ENCODE measurements around the gene ZNF618. TPM values are rescaled to one million over a fixed set of nuclear protein-coding genes. Genes with fewer than 3 reads are reported as not detected.

ZNF618 gene
- total and polyA plus RNA-seq, 2 experiments from 2014 or later = 12.1 to 22.1 TPM

GRCh38 chr9:113868501-113868900, 7.6 kb upstream of the ZNF618 start:
- H4K20me1 ChIP-seq (replicated peaks; ENCODE audit: insufficient read depth) = no peaks in the 10 kb centered on the region
- peaks cover 5% of the 10 kb centered on the region for H3K4me1 ChIP-seq (ENCODE audit: insufficient read depth)
- no peak overlapping the region for H3K27ac ChIP-seq (ENCODE audit: low read depth)
- no peaks in the 10 kb centered on the region for H3F3A ChIP-seq (replicated peaks; ENCODE audit: low read depth)
- H2AFZ ChIP-seq = no peak overlapping the region
- Mint-ChIP-seq H3K4me3 (no peak overlapping the region), H3K9me3 (no peaks in the 10 kb centered on the region), H3K36me3 (ENCODE audit: low read depth) (no peaks in the 10 kb centered on the region), H3K27ac (no peak overlapping the region), H3K27me3 (ENCODE audit: insufficient read depth, low read depth, poor library complexity) (peaks cover 2% of the 10 kb centered on the region), H3K4me1 (peaks cover 5% of the 10 kb centered on the region)
- TF ChIP-seq CREB1 (CRISPR knock-in tag; IDR thresholded peaks at IDR 0.05; ENCODE audit: low read depth) = no peak
- no peak for TF ChIP-seq STAT1 (IDR thresholded peaks at IDR 0.05; ENCODE audit: unreplicated experiment)
- TF ChIP-seq CTCF (conservative IDR thresholded peaks at IDR 0.05; ENCODE audit: low read depth in 2 of 2) = no peak
- TF ChIP-seq EZH2phosphoT487 (IDR thresholded peaks at IDR 0.05; ENCODE audit: unreplicated experiment) = no peak
- TF ChIP-seq ZNF114 (CRISPR knock-in tag; IDR thresholded peaks at IDR 0.05) = no peak
- TF ChIP-seq NANOG (IDR thresholded peaks at IDR 0.05; ENCODE audit: borderline replicate concordance) = no peak
- TF ChIP-seq POLR2AphosphoS5 (IDR thresholded peaks at IDR 0.05; ENCODE audit: low read depth) = no peak
- no peak for TF ChIP-seq JUNB (IDR thresholded peaks at IDR 0.05; ENCODE audit: unreplicated experiment)
- H3K79me2 ChIP-seq (replicated peaks; ENCODE audit: insufficient read depth) = no peaks in the 10 kb centered on the region
- H3K9me2 ChIP-seq (ENCODE audit: insufficient read depth) = no peaks in the 10 kb centered on the region
- ATAC-seq (no peak), DNase-seq (ENCODE audit: low spot score) (no peak)
- no peak overlapping the region for H3K4me3 ChIP-seq
- H3K4me2 ChIP-seq = no peak overlapping the region
- H3K27me3 ChIP-seq (ENCODE audit: insufficient read depth) = 0 out of 2 replicates have a peak, but pooled peaks cover 4% of the 10 kb centered on the region
- no peaks in the 10 kb centered on the region for H3K36me3 ChIP-seq (ENCODE audit: insufficient read depth)

GRCh38 chr9:113872485-113873143, 3.5 kb upstream of the ZNF618 start:
- Histone ChIP-seq H3K9me2 (ENCODE audit: insufficient read depth) (no peaks in the 10 kb centered on the region), H3F3A (replicated peaks; ENCODE audit: low read depth) (no peaks in the 10 kb centered on the region), H3K79me2 (replicated peaks; ENCODE audit: insufficient read depth) (peaks cover 8% of the 10 kb centered on the region), H2AFZ (no peak overlapping the region), H3K4me1 (ENCODE audit: insufficient read depth) (peaks cover 27% of the 10 kb centered on the region), H3K27ac (ENCODE audit: low read depth) (no peak overlapping the region), H4K20me1 (replicated peaks; ENCODE audit: insufficient read depth) (no peaks in the 10 kb centered on the region), H3K4me3 (no peak overlapping the region), H3K27me3 (ENCODE audit: insufficient read depth) (peaks cover 15% of the 10 kb centered on the region), H3K36me3 (ENCODE audit: insufficient read depth) (no peaks in the 10 kb centered on the region), H3K4me2 (no peak overlapping the region)
- peaks cover 27% of the 10 kb centered on the region for H3K4me1 Mint-ChIP-seq
- DNase-seq (ENCODE audit: low spot score) (no peak), ATAC-seq (no peak)
- H3K4me3 Mint-ChIP-seq = no peak overlapping the region
- TF ChIP-seq NANOG (IDR thresholded peaks at IDR 0.05; ENCODE audit: borderline replicate concordance) = no peak
- TF ChIP-seq CREB1 (CRISPR knock-in tag; IDR thresholded peaks at IDR 0.05; ENCODE audit: low read depth) = no peak
- no peak for TF ChIP-seq STAT1 (IDR thresholded peaks at IDR 0.05; ENCODE audit: unreplicated experiment)
- no peak for TF ChIP-seq EZH2phosphoT487 (IDR thresholded peaks at IDR 0.05; ENCODE audit: unreplicated experiment)
- no peaks in the 10 kb centered on the region for H3K36me3 Mint-ChIP-seq (ENCODE audit: low read depth)
- H3K27me3 Mint-ChIP-seq (ENCODE audit: insufficient read depth, low read depth, poor library complexity) = peaks cover 14% of the 10 kb centered on the region
- H3K9me3 Mint-ChIP-seq = no peaks in the 10 kb centered on the region
- H3K27ac Mint-ChIP-seq = no peak overlapping the region

DNA sequence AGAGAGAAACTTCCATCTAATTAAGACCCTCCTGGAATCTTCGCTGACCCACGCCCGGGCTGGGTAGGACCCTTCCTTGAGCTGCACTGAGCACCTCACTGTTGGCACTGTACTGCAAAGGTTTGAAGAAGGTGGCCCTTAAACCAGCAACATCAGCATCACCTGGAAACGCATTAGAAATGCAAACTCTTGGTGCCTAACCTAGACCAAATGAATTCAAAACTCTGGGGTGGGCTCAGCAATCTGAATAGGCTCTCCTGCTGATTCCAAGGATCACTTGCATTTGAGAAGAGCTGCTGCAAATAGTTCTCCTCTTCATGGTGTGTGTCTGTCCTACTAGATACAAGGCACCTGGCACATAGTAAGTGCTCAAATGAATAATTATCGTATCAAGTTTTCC, 2.7 kb upstream of the ZNF618 start:
- no peaks in the 10 kb centered on the region for H3K9me2 ChIP-seq (ENCODE audit: insufficient read depth)
- H3K4me3 ChIP-seq = no peak overlapping the region
- DNase-seq (ENCODE audit: low spot score) (no peak), ATAC-seq (peak; percentile 20; the same call in 2 of the 3 replicates)
- Mint-ChIP-seq H3K36me3 (ENCODE audit: low read depth) (no peaks in the 10 kb centered on the region), H3K27me3 (ENCODE audit: insufficient read depth, low read depth, poor library complexity) (peaks cover 14% of the 10 kb centered on the region), H3K27ac (no peak overlapping the region), H3K4me1 (peaks cover 33% of the 10 kb centered on the region), H3K9me3 (no peaks in the 10 kb centered on the region), H3K4me3 (no peak overlapping the region)
- no peaks in the 10 kb centered on the region for H4K20me1 ChIP-seq (replicated peaks; ENCODE audit: insufficient read depth)
- H3K4me1 ChIP-seq (ENCODE audit: insufficient read depth) = peaks cover 35% of the 10 kb centered on the region
- peak overlapping the region; percentile 51 for H3K4me2 ChIP-seq
- no peak overlapping the region for H3K27ac ChIP-seq (ENCODE audit: low read depth)
- H3F3A ChIP-seq (replicated peaks; ENCODE audit: low read depth) = no peaks in the 10 kb centered on the region
- peaks cover 17% of the 10 kb centered on the region for H3K79me2 ChIP-seq (replicated peaks; ENCODE audit: insufficient read depth)
- no peak overlapping the region for H2AFZ ChIP-seq
- no peaks in the 10 kb centered on the region for H3K36me3 ChIP-seq (ENCODE audit: insufficient read depth)
- peaks cover 15% of the 10 kb centered on the region for H3K27me3 ChIP-seq (ENCODE audit: insufficient read depth)
- TF ChIP-seq, protein P1, sequence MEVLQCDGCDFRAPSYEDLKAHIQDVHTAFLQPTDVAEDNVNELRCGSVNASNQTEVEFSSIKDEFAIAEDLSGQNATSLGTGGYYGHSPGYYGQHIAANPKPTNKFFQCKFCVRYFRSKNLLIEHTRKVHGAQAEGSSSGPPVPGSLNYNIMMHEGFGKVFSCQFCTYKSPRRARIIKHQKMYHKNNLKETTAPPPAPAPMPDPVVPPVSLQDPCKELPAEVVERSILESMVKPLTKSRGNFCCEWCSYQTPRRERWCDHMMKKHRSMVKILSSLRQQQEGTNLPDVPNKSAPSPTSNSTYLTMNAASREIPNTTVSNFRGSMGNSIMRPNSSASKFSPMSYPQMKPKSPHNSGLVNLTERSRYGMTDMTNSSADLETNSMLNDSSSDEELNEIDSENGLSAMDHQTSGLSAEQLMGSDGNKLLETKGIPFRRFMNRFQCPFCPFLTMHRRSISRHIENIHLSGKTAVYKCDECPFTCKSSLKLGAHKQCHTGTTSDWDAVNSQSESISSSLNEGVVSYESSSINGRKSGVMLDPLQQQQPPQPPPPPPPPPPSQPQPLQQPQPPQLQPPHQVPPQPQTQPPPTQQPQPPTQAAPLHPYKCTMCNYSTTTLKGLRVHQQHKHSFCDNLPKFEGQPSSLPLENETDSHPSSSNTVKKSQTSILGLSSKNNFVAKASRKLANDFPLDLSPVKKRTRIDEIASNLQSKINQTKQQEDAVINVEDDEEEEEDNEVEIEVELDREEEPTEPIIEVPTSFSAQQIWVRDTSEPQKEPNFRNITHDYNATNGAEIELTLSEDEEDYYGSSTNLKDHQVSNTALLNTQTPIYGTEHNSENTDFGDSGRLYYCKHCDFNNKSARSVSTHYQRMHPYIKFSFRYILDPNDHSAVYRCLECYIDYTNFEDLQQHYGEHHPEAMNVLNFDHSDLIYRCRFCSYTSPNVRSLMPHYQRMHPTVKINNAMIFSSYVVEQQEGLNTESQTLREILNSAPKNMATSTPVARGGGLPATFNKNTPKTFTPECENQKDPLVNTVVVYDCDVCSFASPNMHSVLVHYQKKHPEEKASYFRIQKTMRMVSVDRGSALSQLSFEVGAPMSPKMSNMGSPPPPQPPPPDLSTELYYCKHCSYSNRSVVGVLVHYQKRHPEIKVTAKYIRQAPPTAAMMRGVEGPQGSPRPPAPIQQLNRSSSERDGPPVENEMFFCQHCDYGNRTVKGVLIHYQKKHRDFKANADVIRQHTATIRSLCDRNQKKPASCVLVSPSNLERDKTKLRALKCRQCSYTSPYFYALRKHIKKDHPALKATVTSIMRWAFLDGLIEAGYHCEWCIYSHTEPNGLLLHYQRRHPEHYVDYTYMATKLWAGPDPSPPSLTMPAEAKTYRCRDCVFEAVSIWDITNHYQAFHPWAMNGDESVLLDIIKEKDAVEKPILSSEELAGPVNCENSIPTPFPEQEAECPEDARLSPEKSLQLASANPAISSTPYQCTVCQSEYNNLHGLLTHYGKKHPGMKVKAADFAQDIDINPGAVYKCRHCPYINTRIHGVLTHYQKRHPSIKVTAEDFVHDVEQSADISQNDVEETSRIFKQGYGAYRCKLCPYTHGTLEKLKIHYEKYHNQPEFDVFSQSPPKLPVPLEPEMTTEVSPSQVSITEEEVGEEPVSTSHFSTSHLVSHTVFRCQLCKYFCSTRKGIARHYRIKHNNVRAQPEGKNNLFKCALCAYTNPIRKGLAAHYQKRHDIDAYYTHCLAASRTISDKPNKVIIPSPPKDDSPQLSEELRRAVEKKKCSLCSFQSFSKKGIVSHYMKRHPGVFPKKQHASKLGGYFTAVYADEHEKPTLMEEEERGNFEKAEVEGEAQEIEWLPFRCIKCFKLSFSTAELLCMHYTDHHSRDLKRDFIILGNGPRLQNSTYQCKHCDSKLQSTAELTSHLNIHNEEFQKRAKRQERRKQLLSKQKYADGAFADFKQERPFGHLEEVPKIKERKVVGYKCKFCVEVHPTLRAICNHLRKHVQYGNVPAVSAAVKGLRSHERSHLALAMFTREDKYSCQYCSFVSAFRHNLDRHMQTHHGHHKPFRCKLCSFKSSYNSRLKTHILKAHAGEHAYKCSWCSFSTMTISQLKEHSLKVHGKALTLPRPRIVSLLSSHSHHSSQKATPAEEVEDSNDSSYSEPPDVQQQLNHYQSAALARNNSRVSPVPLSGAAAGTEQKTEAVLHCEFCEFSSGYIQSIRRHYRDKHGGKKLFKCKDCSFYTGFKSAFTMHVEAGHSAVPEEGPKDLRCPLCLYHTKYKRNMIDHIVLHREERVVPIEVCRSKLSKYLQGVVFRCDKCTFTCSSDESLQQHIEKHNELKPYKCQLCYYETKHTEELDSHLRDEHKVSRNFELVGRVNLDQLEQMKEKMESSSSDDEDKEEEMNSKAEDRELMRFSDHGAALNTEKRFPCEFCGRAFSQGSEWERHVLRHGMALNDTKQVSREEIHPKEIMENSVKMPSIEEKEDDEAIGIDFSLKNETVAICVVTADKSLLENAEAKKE (CRISPR knock-in tag; IDR thresholded peaks at IDR 0.05) = no peak
- TF ChIP-seq JUNB (IDR thresholded peaks at IDR 0.05; ENCODE audit: unreplicated experiment) = no peak
